ENCODE results near the gene EEF1AKMT1.

The EEF1AKMT1 gene, protein sequence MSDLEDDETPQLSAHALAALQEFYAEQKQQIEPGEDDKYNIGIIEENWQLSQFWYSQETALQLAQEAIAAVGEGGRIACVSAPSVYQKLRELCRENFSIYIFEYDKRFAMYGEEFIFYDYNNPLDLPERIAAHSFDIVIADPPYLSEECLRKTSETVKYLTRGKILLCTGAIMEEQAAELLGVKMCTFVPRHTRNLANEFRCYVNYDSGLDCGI

GRCh38 chr13:20773194-20774080 is at the start of gene EEF1AKMT1:
TSS of gene EEF1AKMT1 (minus strand) at chr13:20773961. CDS start at chr13:20757598, 16,363 bp downstream.
- DNase-seq = peak; percentile 70

DNA sequence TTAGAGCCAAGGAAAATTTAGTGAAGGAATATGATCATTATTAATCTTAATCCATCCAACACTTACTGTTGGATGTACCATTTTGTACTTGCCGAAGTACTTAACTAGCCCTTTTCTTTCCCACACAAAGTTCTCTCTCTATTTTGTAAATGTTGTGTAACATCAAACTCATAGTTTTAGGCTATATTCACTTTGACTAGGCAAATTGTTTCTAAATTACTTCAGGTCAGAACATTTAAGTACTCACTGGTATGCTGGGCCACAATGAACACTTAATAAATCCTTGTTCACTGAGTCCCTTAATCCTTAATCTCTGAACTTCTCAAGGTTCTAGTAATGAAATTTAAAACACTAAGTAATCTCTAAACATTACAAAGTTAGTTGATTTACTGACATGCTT is 49.3 kb upstream of the EEF1AKMT1 start:
- DNase-seq = no peak

GRCh38 chr13:20822406-20822805 is 48.6 kb upstream of the EEF1AKMT1 start:
- no peak for DNase-seq

- DNase-seq = no peak
Observed at GRCh38 chr13:20819715-20820114, 46.0 kb upstream of the EEF1AKMT1 start.

- DNase-seq = no peak
Observed at GRCh38 chr13:20815464-20815863, 41.7 kb upstream of the EEF1AKMT1 start.

GRCh38 chr13:20814224-20814910 is 40.6 kb upstream of the EEF1AKMT1 start:
- DNase-seq = no peak

GRCh38 chr13:20812890-20813289 is 39.1 kb upstream of the EEF1AKMT1 start:
- no peak for DNase-seq

GRCh38 chr13:20810808-20811207 is 37.0 kb upstream of the EEF1AKMT1 start:
- no peak for DNase-seq

DNA sequence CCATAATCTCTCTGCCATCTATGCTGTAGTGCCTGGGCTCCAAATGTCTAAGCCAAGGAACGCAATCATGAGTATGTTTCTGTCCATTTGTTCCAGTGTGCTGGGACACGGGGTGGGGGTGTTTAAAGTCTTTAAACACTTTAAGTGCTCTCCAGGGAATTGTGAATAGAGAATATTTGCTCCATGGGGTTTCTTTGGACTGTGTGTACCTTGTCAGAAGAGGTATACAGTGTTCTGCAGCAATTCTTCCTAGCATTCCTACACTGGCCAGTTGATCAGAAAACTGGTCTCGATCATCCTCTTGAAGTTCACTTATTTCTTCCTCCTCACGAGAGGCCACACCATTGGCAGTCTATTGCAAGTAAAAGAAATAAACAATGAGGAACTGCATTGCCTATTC is 35.1 kb upstream of the EEF1AKMT1 start:
- DNase-seq = no peak

- no peak for DNase-seq
Observed at GRCh38 chr13:20803180-20803965, 29.6 kb upstream of the EEF1AKMT1 start.

DNA sequence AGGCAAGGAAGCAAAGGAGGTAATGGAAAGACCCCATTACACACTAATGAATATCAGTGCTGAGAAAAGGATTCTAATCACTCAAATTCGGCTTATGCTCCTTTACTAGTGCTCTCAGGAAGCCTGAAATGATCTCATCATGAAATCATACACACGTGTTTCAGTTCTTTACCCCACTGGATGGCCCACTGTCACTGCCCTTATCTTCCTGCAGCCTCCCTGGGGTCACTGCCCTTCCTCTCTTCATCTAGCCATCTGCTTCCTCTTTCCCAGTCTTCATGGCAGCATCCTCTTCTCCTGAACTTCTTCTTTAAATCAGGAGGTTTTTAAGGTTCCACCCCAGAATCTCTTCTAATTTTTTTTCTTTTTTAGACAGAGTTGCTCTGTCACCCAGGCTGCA is 27.9 kb upstream of the EEF1AKMT1 start:
- DNase-seq = no peak

DNA sequence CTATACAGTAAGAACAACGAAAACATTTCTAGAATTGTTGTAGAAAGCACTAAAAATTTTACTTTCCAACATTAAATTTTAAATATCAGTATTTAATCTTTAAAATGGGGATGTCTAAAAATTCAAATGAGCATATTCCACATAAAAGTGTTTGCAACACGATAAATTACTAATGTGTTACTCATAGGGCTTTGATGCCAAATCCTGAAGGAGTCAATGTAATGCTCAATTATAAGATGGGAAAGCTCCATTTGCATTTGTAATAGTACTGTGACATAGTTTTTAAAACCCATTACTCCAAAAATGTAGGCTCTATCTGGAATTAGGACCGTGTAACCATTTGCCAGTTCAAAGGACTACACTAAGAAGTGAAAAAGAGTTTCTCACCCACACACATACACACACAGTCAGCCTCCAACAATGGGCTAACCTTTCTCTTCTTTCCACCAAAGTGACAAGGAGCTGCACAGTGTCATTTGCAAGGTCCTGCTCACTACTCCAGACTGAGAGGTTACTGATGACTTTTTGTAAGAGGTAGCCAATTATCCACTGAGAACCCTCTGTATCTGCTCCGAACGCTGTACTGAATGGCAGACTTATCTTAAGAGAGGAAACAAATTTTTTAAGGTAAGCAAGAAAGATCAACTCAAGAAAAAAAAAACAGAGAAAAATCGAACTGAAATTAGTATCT is 26.1 kb upstream of the EEF1AKMT1 start:
- DNase-seq = no peak

DNA sequence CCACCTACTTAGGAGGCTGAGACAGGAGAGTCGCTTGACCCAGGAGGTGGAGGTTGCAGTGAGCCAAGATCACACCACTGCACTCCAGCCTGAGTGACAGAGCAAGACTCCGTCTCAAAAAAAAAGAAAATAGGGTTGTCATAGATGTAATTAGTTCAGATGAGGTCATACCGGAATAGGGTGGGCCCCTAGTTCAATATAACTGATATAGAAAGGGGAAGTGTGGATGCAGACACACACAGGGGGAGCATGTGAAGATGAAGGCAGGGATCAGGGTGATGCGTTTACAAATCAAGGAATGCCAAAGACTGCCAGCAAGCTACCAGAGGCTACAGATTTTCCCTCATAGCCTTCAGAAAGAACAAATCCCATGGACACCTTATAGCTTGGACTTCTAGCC is 24.3 kb upstream of the EEF1AKMT1 start:
- DNase-seq = no peak

DNA sequence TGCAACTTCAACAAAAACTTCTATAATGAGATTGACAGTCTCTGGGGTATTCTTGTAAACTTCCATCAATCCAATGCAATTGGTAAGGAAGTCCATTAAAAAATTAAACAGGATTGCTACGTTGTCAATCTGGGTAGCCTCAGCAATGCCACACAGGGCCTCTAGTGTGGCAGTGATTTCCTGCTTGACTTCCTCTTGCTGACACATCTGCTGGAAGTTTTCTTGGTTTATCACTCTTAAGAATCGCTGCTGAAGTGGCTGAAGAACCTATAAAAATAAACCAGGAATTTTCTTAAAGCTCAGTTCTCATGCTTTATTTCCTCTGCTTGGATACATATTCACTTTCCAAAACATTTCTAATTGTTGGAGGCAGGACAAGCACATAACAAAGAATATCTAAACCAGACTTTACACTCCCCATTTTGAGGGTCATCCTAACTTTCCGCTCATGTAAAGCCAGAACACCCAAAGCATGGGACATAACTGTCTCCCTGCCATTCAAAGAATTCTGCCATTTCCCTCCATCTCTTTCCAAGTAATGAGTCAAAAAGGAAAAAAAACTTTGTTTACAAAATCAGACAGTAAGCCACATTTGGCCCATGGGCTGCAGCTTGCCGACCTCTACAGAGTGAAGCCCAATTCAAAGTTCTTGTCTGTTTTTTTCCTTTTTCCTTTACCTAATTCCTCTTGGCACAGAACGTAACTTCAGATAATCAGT is 23.2 kb upstream of the EEF1AKMT1 start:
- DNase-seq = no peak

DNA sequence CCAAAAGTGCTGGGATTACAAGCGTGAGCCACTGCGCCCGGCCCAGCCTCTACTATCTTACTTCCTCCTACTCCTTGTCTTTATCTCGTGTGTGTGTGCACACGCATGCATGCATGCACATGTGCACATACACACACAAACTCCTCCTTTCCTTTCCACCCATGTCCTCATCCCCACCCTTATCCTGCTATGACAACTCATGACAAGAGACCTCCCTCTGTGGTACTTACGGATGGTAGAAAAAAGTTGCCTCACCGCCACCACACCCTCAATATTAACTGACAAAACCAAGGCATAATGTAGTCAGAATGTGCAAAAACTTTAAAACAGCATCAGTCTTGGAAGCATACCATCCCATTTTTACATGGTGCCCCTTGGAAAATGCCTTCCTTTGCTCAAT is 15.9 kb upstream of the EEF1AKMT1 start:
- DNase-seq = no peak

GRCh38 chr13:20788312-20788711 is 14.6 kb upstream of the EEF1AKMT1 start:
- no peak for DNase-seq

DNA sequence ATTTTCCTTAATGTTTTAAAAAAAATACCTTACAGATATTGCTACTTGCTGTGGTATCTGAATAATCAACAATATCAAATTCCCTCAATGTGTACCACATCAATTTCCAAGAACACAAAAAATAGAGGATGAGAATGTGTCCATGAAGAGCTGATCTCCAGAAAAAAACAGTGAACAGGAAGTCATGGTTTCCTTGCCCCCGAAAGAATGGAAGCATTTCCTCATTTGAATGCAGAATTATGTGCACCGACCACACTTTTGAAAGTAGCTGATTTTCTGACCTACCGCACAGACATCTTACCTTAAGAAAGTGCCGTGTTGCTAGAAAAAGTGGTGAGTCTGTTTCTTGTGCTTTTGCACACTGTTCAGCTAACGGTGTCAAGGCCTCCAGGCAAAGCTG is 13.4 kb upstream of the EEF1AKMT1 start:
- DNase-seq = no peak

DNA sequence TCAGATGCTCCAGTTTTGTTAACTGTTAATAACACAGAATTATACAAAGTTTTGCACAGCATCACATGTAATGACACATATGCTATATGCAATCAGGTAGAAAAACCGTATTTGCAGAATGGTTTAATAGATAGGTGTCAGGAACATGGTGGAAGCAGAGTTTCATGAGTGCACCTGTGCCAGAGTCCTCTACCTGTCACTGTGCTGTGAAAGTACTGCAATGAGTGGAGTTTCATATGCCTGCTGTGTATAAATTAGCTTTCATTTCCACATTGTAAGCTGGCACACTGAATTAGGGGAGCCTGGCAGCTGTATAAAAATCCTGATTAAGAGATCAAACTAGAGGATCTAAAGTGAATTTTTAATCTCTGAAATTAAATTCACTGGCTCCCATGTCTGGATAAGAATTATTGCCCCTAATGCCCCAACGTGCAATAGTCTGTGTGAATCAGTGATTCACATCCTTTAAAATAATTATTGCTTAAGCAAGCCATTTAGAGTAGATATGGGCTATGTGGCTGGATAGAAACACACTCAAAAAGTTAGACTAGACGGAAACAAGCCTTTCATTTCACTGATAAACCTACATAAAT is 8.5 kb upstream of the EEF1AKMT1 start:
- DNase-seq = no peak

GRCh38 chr13:20780317-20780716 is 6.6 kb upstream of the EEF1AKMT1 start:
- no peak for DNase-seq

DNA sequence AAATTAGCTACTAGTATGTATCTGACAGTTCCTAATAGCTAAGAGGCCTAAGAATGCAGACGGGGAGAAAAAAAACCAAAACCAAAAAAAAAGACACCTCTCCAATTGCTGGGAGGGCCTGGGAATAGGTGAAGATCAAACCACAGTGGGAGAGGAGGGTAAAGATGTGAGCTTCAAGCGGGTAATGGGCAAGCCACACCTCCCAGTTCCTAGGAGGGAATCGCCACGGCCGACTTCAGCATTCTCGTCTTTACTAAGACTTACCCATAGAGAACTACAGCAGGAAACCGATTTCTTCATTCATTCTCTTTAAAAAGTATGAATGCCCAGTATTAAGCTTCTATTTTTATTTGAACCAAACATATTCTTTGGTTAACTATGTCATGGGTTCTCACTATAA is 5.6 kb upstream of the EEF1AKMT1 start:
- DNase-seq = no peak

GRCh38 chr13:20778311-20778710 is 4.5 kb upstream of the EEF1AKMT1 start:
- no peak for DNase-seq

Measured in NCI-H510A treated with DMSO at 0.1 percent for 48 hours (cell line).